ENCODE results near the gene SEPTIN5. TPM values are rescaled to one million over a fixed set of nuclear protein-coding genes. Genes with fewer than 3 reads are reported as not detected.
A peak's percentile ranks its signal among the peaks of the same experiment; 100 is the strongest.

SEPTIN5 gene
- total RNA-seq, 1 donor from 2014 or later = 5.0 TPM

DNA sequence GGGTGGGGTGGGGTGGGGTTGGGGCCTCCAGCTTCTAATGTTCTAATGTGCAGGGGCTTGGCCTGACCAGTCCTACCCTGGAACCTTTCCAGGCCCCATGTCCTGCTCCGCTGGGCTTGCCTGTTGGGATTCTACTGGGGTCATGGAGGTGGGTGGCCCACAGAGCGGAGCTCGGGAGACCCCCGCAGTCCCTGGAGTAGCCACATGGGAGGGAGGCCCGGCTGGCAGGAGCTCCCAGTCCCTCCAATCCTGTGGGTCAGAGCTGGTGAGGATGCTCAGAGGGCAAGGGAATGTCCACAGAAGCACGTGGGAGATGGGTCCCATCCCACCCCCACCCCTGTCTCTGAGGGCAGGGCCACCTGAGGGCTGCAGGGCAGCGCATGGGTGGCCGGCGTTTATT, 2.9 kb downstream of the SEPTIN5 start:
- no peak overlapping the region for H3K4me2 ChIP-seq
- H3K4me3 ChIP-seq = no peak overlapping the region

GRCh38 chr22:19717691-19718455, 3.6 kb downstream of the SEPTIN5 start:
- H3K36me3 Mint-ChIP-seq = peaks cover 13% of the 10 kb centered on the region
- H3K4me2 ChIP-seq = peak overlapping the region; percentile 96

More for the DNA sequence above, 2.9 kb downstream of the SEPTIN5 start:
- Mint-ChIP-seq H3K27me3 (ENCODE audit: insufficient read depth, low read depth) (peaks cover 44% of the 10 kb centered on the region), H3K9me3 (peaks cover 6% of the 10 kb centered on the region), H3K36me3 (peaks cover 13% of the 10 kb centered on the region), H3K27ac (no peak overlapping the region), H3K4me1 (peaks cover 19% of the 10 kb centered on the region), H3K4me3 (peak overlapping the region; percentile 85)
- no peaks in the 10 kb centered on the region for H3K9me3 ChIP-seq (ENCODE audit: low read depth)
- H3K9ac ChIP-seq = no peak overlapping the region
- no peak for TF ChIP-seq CTCF (IDR thresholded peaks at IDR 0.05)
- TF ChIP-seq EZH2 (IDR thresholded peaks at IDR 0.05) = no peak
- no peak for TF ChIP-seq EZH2phosphoT487 (IDR thresholded peaks at IDR 0.05)
- no peaks in the 10 kb centered on the region for H3K36me3 ChIP-seq
- no peak for DNase-seq (ENCODE audit: low spot score)
- peaks cover 14% of the 10 kb centered on the region for H3K4me1 ChIP-seq
- H3K27ac ChIP-seq = no peak overlapping the region
- no peak overlapping the region for H2AFZ ChIP-seq (replicated peaks)
- H3K79me2 ChIP-seq (ENCODE audit: low read depth) = no peaks in the 10 kb centered on the region
- peaks cover 34% of the 10 kb centered on the region for H4K20me1 ChIP-seq (ENCODE audit: low read depth)
- H3K27me3 ChIP-seq = peaks cover 100% of the 10 kb centered on the region
- H3F3A ChIP-seq (ENCODE audit: low read depth) = peaks cover 25% of the 10 kb centered on the region

DNA sequence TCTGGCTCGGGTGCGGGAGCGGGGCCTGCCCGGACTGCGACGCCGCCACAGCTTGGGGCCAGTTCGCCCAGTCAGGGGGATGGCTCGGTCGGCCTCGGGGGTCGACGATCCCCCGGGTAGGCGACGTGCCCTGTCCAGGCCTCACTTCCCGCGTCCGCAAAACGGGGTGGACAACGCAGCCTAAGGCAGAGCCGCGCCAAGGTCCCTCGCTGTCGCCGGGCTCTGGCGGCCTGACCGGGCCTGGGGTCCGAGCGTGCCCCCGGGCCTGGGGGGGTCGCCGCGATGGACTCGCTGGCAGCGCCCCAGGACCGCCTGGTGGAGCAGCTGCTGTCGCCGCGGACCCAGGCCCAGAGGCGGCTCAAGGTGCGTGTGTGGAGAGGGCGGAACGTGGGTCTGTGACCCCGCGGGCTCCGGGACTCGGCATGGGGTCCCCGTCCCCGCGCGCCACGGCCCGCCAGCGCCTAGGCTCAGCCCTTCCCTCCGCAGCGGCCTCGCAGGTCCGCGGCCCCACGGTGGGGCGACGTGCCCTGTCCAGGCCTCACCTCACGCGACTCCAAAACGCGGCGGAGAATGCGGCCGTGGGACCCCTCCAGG, 4.2 kb downstream of the SEPTIN5 start:
- Mint-ChIP-seq H3K27me3 (ENCODE audit: insufficient read depth, low read depth) (peaks cover 45% of the 10 kb centered on the region), H3K9me3 (peaks cover 6% of the 10 kb centered on the region), H3K4me3 (no peak overlapping the region), H3K27ac (no peak overlapping the region), H3K36me3 (peaks cover 13% of the 10 kb centered on the region), H3K4me1 (peaks cover 19% of the 10 kb centered on the region)
- Histone ChIP-seq H3K79me2 (ENCODE audit: low read depth) (no peaks in the 10 kb centered on the region), H3K4me1 (peaks cover 25% of the 10 kb centered on the region), H3K36me3 (no peaks in the 10 kb centered on the region), H3K4me2 (peak overlapping the region; percentile 96), H3K4me3 (peak overlapping the region; percentile 57), H3K9ac (no peak overlapping the region), H3K9me3 (ENCODE audit: low read depth) (no peaks in the 10 kb centered on the region), H2AFZ (replicated peaks) (peak overlapping the region; percentile 79), H3F3A (ENCODE audit: low read depth) (peaks cover 30% of the 10 kb centered on the region), H4K20me1 (ENCODE audit: low read depth) (peaks cover 48% of the 10 kb centered on the region), H3K27me3 (peaks cover 100% of the 10 kb centered on the region), H3K27ac (no peak overlapping the region)
- TF ChIP-seq EZH2 (IDR thresholded peaks at IDR 0.05) = peak; percentile 82
- TF ChIP-seq EZH2phosphoT487 (IDR thresholded peaks at IDR 0.05) = peak; percentile 90
- no peak for TF ChIP-seq CTCF (IDR thresholded peaks at IDR 0.05)
- no peak for DNase-seq (ENCODE audit: low spot score)

More at GRCh38 chr22:19717691-19718455, 3.6 kb downstream of the SEPTIN5 start:
- peaks cover 6% of the 10 kb centered on the region for H3K9me3 Mint-ChIP-seq
- Histone ChIP-seq H3K9me3 (ENCODE audit: low read depth) (no peaks in the 10 kb centered on the region), H3K27me3 (peaks cover 100% of the 10 kb centered on the region), H3K27ac (no peak overlapping the region), H3K79me2 (ENCODE audit: low read depth) (no peaks in the 10 kb centered on the region), H3F3A (ENCODE audit: low read depth) (peaks cover 26% of the 10 kb centered on the region), H4K20me1 (ENCODE audit: low read depth) (peaks cover 41% of the 10 kb centered on the region), H3K36me3 (no peaks in the 10 kb centered on the region), H3K9ac (no peak overlapping the region), H2AFZ (replicated peaks) (peak overlapping the region; percentile 79), H3K4me1 (peaks cover 19% of the 10 kb centered on the region), H3K4me3 (peak overlapping the region; percentile 57)
- H3K27ac Mint-ChIP-seq = peak overlapping the region; percentile 73
- peak; percentile 79 for DNase-seq (ENCODE audit: low spot score)
- peaks cover 21% of the 10 kb centered on the region for H3K4me1 Mint-ChIP-seq
- H3K27me3 Mint-ChIP-seq (ENCODE audit: insufficient read depth, low read depth) = peaks cover 47% of the 10 kb centered on the region
- H3K4me3 Mint-ChIP-seq = peak overlapping the region; percentile 85
- peak; percentile 83 for TF ChIP-seq CTCF (IDR thresholded peaks at IDR 0.05)
- TF ChIP-seq EZH2phosphoT487 (IDR thresholded peaks at IDR 0.05) = no peak
